Esophagus muscularis mucosa (tissue), 4 donors: Measurements from ENCODE around the gene PCK1.

ENCODE experiments used
- CTCF ChIP-seq, 3 experiments: fragments of 200-600 bp in 2 of 3; fragments of 450-650 bp in 1 of 3; sonication (generic) in 2 of 3; IDR thresholded peaks; one replicate each; pipeline ENCODE4 v1.5.1; 2017 to 2019; ENCODE audit warnings: antibody characterized with exemption in 3 of 3, mild to moderate bottlenecking in 2 of 3, moderate library complexity in 1 of 3
- EP300 ChIP-seq: sonication (generic); formaldehyde crosslinking; IDR thresholded peaks from one replicate; pipeline ENCODE4 v1.6.1; 2017; ENCODE audit warnings: antibody characterized with exemption
- POLR2A ChIP-seq: fragments of 450-650 bp; IDR thresholded peaks from one replicate; pipeline ENCODE4 v1.6.1; 2017; ENCODE audit warnings: antibody characterized with exemption, moderate library complexity, mild to moderate bottlenecking, low read depth

GRCh38 chr20:57595041-57596030 is 34.4 kb downstream of the PCK1 start:
- TF ChIP-seq CTCF (IDR thresholded peaks at IDR 0.05) = no peak
- TF ChIP-seq POLR2A = no peak
- TF ChIP-seq EP300 = no peak
